A549 (cell line): ENCODE data around the gene EMC8. TPM values are rescaled to one million over a fixed set of nuclear protein-coding genes. Genes with fewer than 3 reads are reported as not detected.

Experiments used
- ATAC-seq, 2 experiments: fragments of 200-7000 bp in 1 of 2; fragments of >200 bp in 1 of 2; cut with Nextera tagmentation in 1 of 2; cut with Tn5 transposase in 1 of 2; 3 replicates each; pipeline versions ENCODE4 v1.8.0 to v1.9.1; 2018 to 2020; ENCODE audit warnings: mild to moderate bottlenecking in 1 of 2, moderate library complexity in 1 of 2
- CTCF ChIA-PET: fragments of 300-600 bp; sonication (Branson Sonifier 250); formaldehyde crosslinking; extraction: SDS; loops from one replicate; lab custom pipeline; 2021; ENCODE audit warnings: antibody characterized with exemption, inconsistent platforms; lab: Yijun Ruan, JAX
- POLR2A ChIA-PET: fragments of 350-600 bp; formaldehyde crosslinking; extraction: SDS; loops from one replicate; lab custom pipeline; 2021; ENCODE audit warnings: antibody characterized with exemption, inconsistent platforms; lab: Yijun Ruan, JAX
- DNase-seq, 2 experiments: peaks; one replicate each; pipeline versions ENCODE4 v3.0.0 to v3.0.0-alpha.2; 2011 to 2016; ENCODE audit warnings: low read depth in 1 of 2, low spot score in 1 of 2
- FAIRE-seq: peaks from 2 replicates; lab custom pipeline; 2011; peaks lifted over from hg19 to GRCh38; lab: Jason Lieb, UNC
- H3K27ac ChIP-seq, 2 experiments: fragments of >200 bp; sonication (Bioruptor Twin); formaldehyde crosslinking; 3 replicates each; pipeline ENCODE4 v1.5.1; 2016 to 2017
- H3K4me1 ChIP-seq: fragments of >200 bp; sonication (Bioruptor Twin); formaldehyde crosslinking; 3 replicates; pipeline ENCODE4 v1.6.1; 2016
- H3K4me2 ChIP-seq: fragments of >200 bp; sonication (Bioruptor Twin); formaldehyde crosslinking; 3 replicates; pipeline ENCODE4 v1.6.1; 2016
- H3K4me3 ChIP-seq: fragments of >200 bp; sonication (Bioruptor Twin); formaldehyde crosslinking; 3 replicates; pipeline ENCODE4 v1.5.1; 2016
- H3K9me3 ChIP-seq: fragments of >200 bp; sonication (Bioruptor Twin); formaldehyde crosslinking; 3 replicates; pipeline ENCODE4 v1.6.1; 2016
- CBX2 ChIP-seq: fragments of 200-600 bp; sonication (generic); IDR thresholded peaks from 2 replicates; pipeline ENCODE4 v1.6.1; 2016; ENCODE audit warnings: low read depth, mild to moderate bottlenecking, borderline replicate concordance
- CBX8 ChIP-seq: fragments of 200-600 bp; sonication (generic); IDR thresholded peaks from 2 replicates; pipeline ENCODE4 v1.6.1; 2016
- CEBPB ChIP-seq, 2 experiments: fragments of >200 bp in 1 of 2; sonication (Bioruptor Twin) in 1 of 2; formaldehyde crosslinking in 1 of 2; IDR thresholded peaks; 2 replicates each; pipeline ENCODE4 v1.6.1; 2012 to 2016
- CHD2 ChIP-seq: fragments of 150-350 bp; IDR thresholded peaks from 2 replicates; pipeline ENCODE4 v1.6.1; 2014; ENCODE audit warnings: low read length; ENCODE audit not compliant: partially characterized antibody
- CHD4 ChIP-seq: fragments of 200-600 bp; sonication (generic); IDR thresholded peaks from 2 replicates; pipeline ENCODE4 v1.6.1; 2016; ENCODE audit warnings: antibody characterized with exemption, mild to moderate bottlenecking, borderline replicate concordance
- EHF ChIP-seq: fragments of 250-450 bp; sonication (Bioruptor Pico); IDR thresholded peaks from 2 replicates; pipeline ENCODE4 v1.5.0; 2020; ENCODE audit warnings: mild to moderate bottlenecking
- EHMT2 ChIP-seq: fragments of 200-600 bp; sonication (generic); IDR thresholded peaks from 2 replicates; pipeline ENCODE4 v1.6.1; 2016; ENCODE audit warnings: antibody characterized with exemption, low read depth, mild to moderate bottlenecking, moderate library complexity
- FOSL2 ChIP-seq, 2 experiments: fragments of 450-650 bp in 1 of 2; fragments of >200 bp in 1 of 2; sonication (Bioruptor Twin) in 1 of 2; formaldehyde crosslinking; IDR thresholded peaks; 2 replicates each; pipeline versions ENCODE4 v1.5.0 to v1.6.1; 2016 to 2020; ENCODE audit warnings: mild to moderate bottlenecking in 1 of 2, moderate library complexity in 1 of 2
- HDAC2 ChIP-seq: fragments of 200-600 bp; sonication (generic); IDR thresholded peaks from 2 replicates; pipeline ENCODE4 v1.6.1; 2016
- HEYL ChIP-seq: fragments of 250-450 bp; sonication (Bioruptor Pico); IDR thresholded peaks from 2 replicates; pipeline ENCODE4 v1.8.0; 2021; ENCODE audit warnings: mild to moderate bottlenecking, moderate library complexity
- HMGXB4 ChIP-seq: fragments of 250-450 bp; sonication (Bioruptor Pico); IDR thresholded peaks from 2 replicates; pipeline ENCODE4 v1.5.0; 2021; ENCODE audit warnings: mild to moderate bottlenecking, moderate library complexity, borderline replicate concordance
- HOXB13 ChIP-seq: fragments of 250-450 bp; sonication (Bioruptor Pico); IDR thresholded peaks from 2 replicates; pipeline ENCODE4 v1.5.0; 2020; ENCODE audit warnings: low read depth, mild to moderate bottlenecking, moderate library complexity
- JUN ChIP-seq, 2 experiments: fragments of >200 bp; sonication (Bioruptor Twin); formaldehyde crosslinking; IDR thresholded peaks; 2 replicates in 1 of 2; 3 replicates in 1 of 2; pipeline ENCODE4 v1.6.1; 2016 to 2017
- JUNB ChIP-seq: fragments of >200 bp; sonication (Bioruptor Twin); formaldehyde crosslinking; IDR thresholded peaks from 2 replicates; pipeline ENCODE4 v1.6.1; 2016
- MAX ChIP-seq: IDR thresholded peaks from 2 replicates; pipeline ENCODE4 v1.6.1; 2012
- MYC ChIP-seq: IDR thresholded peaks from 2 replicates; pipeline ENCODE4 v1.6.1; 2012; ENCODE audit warnings: mild to moderate bottlenecking, inconsistent platforms, low read length, improper control_type of control experiment, borderline replicate concordance
- PBX3 ChIP-seq: IDR thresholded peaks from 2 replicates; pipeline ENCODE4 v1.6.1; 2012
- PHF8 ChIP-seq: fragments of 200-600 bp; sonication (generic); IDR thresholded peaks from 2 replicates; pipeline ENCODE4 v1.6.1; 2016; ENCODE audit warnings: low read depth, mild to moderate bottlenecking, antibody characterized with exemption, moderate library complexity, borderline replicate concordance
- RARB ChIP-seq: fragments of 250-450 bp; sonication (Bioruptor Pico); IDR thresholded peaks from 2 replicates; pipeline ENCODE4 v1.8.0; 2021; ENCODE audit warnings: mild to moderate bottlenecking, moderate library complexity
- RCOR1 ChIP-seq: fragments of 150-350 bp; IDR thresholded peaks from 2 replicates; pipeline ENCODE4 v1.6.1; 2014; ENCODE audit warnings: antibody characterized with exemption, low read length, low read depth
- RNF2 ChIP-seq: fragments of 200-600 bp; sonication (generic); IDR thresholded peaks from 2 replicates; pipeline ENCODE4 v1.6.1; 2016; ENCODE audit warnings: low read depth, mild to moderate bottlenecking, antibody characterized with exemption, moderate library complexity, borderline replicate concordance
- SREBF2 ChIP-seq: fragments of 450-650 bp; IDR thresholded peaks from 2 replicates; pipeline ENCODE4 v1.6.1; 2014; ENCODE audit warnings: mild to moderate bottlenecking, moderate library complexity
- USF2 ChIP-seq: fragments of 450-650 bp; IDR thresholded peaks from 2 replicates; pipeline ENCODE4 v1.6.1; 2014; ENCODE audit warnings: antibody characterized with exemption
- ZC3H11A ChIP-seq: fragments of 450-650 bp; IDR thresholded peaks from 2 replicates; pipeline ENCODE4 v1.6.1; 2014; ENCODE audit warnings: antibody characterized with exemption, mild to moderate bottlenecking
- ZSCAN20 ChIP-seq: fragments of 250-450 bp; sonication (Bioruptor Pico); IDR thresholded peaks from 2 replicates; pipeline ENCODE4 v1.8.0; 2022; ENCODE audit warnings: mild to moderate bottlenecking, moderate library complexity
- WGBS: methylation state at CpG from one replicate; pipeline ENCODE4 v1.1.6; 2017; ENCODE audit errors: missing lambda C conversion rate; 5-methylcytosine and 5-hydroxymethylcytosine counted together
- polyA plus RNA-seq, 4 experiments: library from polyadenylated mRNA; depleted of rRNA in 3 of 4; stranded (reverse); fragments of >200 nt; fragmentation: RNase III in 1 of 4; extraction: RNeasy Plus Mini Kit Qiagen cat#74134 plus additional on column Dnase treatment in 1 of 4; gene quantifications; 2 replicates in 3 of 4; 3 replicates in 1 of 4; pipeline ENCODE4 v1.2.3, GENCODE V29; 2011 to 2017
- TF ChIP-seq, protein P1 (sequence below): fragments of >200 bp; sonication (Bioruptor Twin); formaldehyde crosslinking; IDR thresholded peaks from 2 replicates; pipeline ENCODE4 v1.6.1; 2016
- TF ChIP-seq, protein P2 (sequence below): fragments of 150-350 bp; IDR thresholded peaks from 2 replicates; pipeline ENCODE4 v1.6.1; 2014; ENCODE audit warnings: low read depth, mild to moderate bottlenecking, low read length
- TF ChIP-seq, protein P3 (sequence below): IDR thresholded peaks from 2 replicates; pipeline ENCODE4 v1.6.1; 2012; ENCODE audit warnings: low read depth, borderline replicate concordance

EMC8 gene
- polyA plus RNA-seq, 2 of the 4 experiments (the other 2 are of a cell fraction): 43.0 to 53.2 TPM

GRCh38 chr16:85833219-85833920 lies 34.0 kb upstream of the EMC8 start:
- Histone ChIP-seq H3K4me1 (no peaks in the 10 kb centered on the region), H3K27ac (no peak overlapping the region), H3K9me3 (0 out of 3 replicates have a peak, but pooled peaks cover 3% of the 10 kb centered on the region), H3K4me3 (no peak overlapping the region), H3K4me2 (no peak overlapping the region)
- DNase-seq: no peak
- CTCF ChIA-PET: interaction anchor here (1.8 to 14.3 kb wide), 2 partner anchors 13 to 154 kb away, joined by 4 to 126 read pairs; no protein-coding TSS in a partner anchor
- POLR2A ChIA-PET: no interaction called here
- TF ChIP-seq, protein P1, sequence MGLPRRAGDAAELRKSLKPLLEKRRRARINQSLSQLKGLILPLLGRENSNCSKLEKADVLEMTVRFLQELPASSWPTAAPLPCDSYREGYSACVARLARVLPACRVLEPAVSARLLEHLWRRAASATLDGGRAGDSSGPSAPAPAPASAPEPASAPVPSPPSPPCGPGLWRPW: no peak
- TF ChIP-seq, protein P2, sequence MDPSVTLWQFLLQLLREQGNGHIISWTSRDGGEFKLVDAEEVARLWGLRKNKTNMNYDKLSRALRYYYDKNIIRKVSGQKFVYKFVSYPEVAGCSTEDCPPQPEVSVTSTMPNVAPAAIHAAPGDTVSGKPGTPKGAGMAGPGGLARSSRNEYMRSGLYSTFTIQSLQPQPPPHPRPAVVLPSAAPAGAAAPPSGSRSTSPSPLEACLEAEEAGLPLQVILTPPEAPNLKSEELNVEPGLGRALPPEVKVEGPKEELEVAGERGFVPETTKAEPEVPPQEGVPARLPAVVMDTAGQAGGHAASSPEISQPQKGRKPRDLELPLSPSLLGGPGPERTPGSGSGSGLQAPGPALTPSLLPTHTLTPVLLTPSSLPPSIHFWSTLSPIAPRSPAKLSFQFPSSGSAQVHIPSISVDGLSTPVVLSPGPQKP: no peak
- TF ChIP-seq PHF8 (no peak), FOSL2 (IDR thresholded peaks at IDR 0.05) (no peak), FOSL2 (CRISPR knock-in tag; IDR thresholded peaks at IDR 0.05) (no peak), RARB (CRISPR knock-in tag) (no peak), EHMT2 (no peak), RNF2 (no peak), JUNB (no peak), USF2 (no peak), HDAC2 (no peak), MAX (no peak), CBX8 (no peak), HOXB13 (CRISPR knock-in tag) (no peak), CHD4 (no peak), SREBF2 (no peak), HMGXB4 (no peak), CBX2 (no peak), MYC (no peak), JUN (IDR thresholded peaks at IDR 0.05) (no peak)
- WGBS: 30% methylated on average over 18 of the region's 22 CpGs
- FAIRE-seq: no peak
- no peak for ATAC-seq

- FAIRE-seq: no peak
- no peak for ATAC-seq
- no peaks in the 10 kb centered on the region for H3K4me1 ChIP-seq
- no peak for DNase-seq
- ChIA-PET CTCF (interaction anchor here (1.8 to 14.3 kb wide), 2 partner anchors 12 to 155 kb away, joined by 4 to 126 read pairs; no protein-coding TSS in a partner anchor), POLR2A (no interaction called here)
- 60% methylated on average over 21 of the region's 21 CpGs for WGBS
- H3K9me3 ChIP-seq: 0 out of 3 replicates have a peak, but pooled peaks cover 3% of the 10 kb centered on the region
- H3K27ac ChIP-seq: no peak overlapping the region
- no peak overlapping the region for H3K4me2 ChIP-seq
- TF ChIP-seq, protein P3, sequence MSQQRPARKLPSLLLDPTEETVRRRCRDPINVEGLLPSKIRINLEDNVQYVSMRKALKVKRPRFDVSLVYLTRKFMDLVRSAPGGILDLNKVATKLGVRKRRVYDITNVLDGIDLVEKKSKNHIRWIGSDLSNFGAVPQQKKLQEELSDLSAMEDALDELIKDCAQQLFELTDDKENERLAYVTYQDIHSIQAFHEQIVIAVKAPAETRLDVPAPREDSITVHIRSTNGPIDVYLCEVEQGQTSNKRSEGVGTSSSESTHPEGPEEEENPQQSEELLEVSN: no peak
- TF ChIP-seq FOSL2 (IDR thresholded peaks at IDR 0.05): no peak
- TF ChIP-seq FOSL2 (CRISPR knock-in tag; IDR thresholded peaks at IDR 0.05): no peak
- no peak for TF ChIP-seq HMGXB4
- no peak for TF ChIP-seq PBX3
- TF ChIP-seq EHF (CRISPR knock-in tag): no peak
- no peak for TF ChIP-seq ZSCAN20 (CRISPR knock-in tag)
- no peak for TF ChIP-seq ZC3H11A
- TF ChIP-seq RCOR1: no peak
- TF ChIP-seq SREBF2: no peak
- TF ChIP-seq CEBPB (IDR thresholded peaks at IDR 0.05): no peak
- no peak for TF ChIP-seq CHD2
- TF ChIP-seq HEYL (CRISPR knock-in tag): no peak
- H3K4me3 ChIP-seq: no peak overlapping the region
These were observed 33.4 kb upstream of the EMC8 start for GRCh38 chr16:85832570-85833218.
